Prostate gland (tissue), 2 donors: Measurements from ENCODE around the gene SLC7A7.
"Not testable (repeated sequence)": the region's sequence is repeated elsewhere in the genome, so short reads cannot be mapped to it uniquely, and the experiment has no call there.

Experiments
- CTCF ChIP-seq, 4 experiments: fragments of 200-600 bp in 2 of 4; fragments of 450-650 bp in 2 of 4; sonication (generic) in 2 of 4; IDR thresholded peaks; 1 replicate in 3 of 4; 2 replicates in 1 of 4; pipeline ENCODE4 v1.5.1; 2016 to 2019; ENCODE audit warnings: antibody characterized with exemption in 4 of 4, mild to moderate bottlenecking in 2 of 4, moderate library complexity in 2 of 4
- POLR2A ChIP-seq: fragments of 450-650 bp; IDR thresholded peaks from one replicate; pipeline ENCODE4 v1.6.1; 2016; ENCODE audit warnings: antibody characterized with exemption, mild to moderate bottlenecking

GRCh38 chr14:22757972-22758650 is 57.1 kb downstream of the SLC7A7 start:
- TF ChIP-seq CTCF (IDR thresholded peaks at IDR 0.05); POLR2A: not testable (repeated sequence)
